ENCODE results near the gene SNRNP200.

The SNRNP200 gene

DNA sequence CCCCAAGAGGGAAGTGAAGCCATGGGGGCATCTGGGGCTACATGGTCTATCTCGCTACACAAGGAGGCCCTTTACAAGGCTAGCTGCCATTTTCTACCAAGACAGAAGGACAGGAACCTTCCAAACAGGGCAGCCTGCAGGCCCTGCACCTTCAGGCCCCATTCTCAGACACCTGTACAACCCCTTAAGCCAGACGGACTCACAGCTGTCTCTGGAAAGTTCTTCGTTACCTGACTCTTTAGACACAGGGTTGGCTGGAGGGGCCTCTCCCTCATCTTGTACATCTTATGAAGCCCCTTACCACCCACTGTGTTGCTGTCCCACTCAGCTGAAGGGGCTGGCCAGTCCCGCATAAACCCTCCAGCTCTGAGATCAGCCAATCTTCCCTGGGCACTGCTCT, 56.7 kb downstream of the SNRNP200 start:
- no peak for DNase-seq

DNA sequence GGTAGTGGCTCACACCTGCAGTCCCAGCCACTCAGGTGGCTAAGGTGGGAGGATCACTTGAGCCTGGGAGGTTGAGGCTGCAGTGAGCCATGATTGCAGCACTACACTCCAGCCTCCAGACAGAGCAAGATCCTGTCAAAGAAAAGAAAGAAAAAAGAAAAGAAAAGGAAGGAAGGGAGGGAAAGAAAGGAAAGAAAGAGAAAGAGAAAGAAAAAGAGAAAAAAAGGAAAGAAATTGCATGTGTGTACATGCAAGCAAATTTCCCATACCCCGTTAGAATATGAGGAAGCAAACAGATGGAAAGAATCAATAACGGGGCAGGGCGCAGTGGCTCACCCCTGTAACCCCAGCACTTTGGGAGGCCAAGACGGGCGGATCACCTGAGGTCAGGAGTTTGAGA, 57.5 kb downstream of the SNRNP200 start:
- DNase-seq: no peak

DNA sequence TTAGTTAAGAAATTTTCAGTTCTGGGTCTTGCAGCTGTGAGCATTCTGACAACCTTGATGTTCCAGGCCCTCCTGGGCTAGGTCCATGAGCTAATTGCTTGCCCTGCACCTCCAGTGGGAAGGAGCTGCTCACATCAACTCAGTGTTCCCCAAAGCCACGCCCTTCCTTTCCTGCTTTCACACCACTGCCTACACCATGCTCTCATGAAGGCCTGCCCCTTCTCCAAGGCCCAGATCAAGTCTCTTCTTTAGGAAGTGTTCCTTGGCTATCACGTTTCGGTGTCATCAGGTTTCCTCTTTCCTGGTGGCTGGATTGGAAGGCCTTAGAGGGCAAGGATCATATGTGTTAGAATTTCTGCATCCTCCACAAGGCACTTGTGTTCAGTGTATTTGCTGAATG, 58.3 kb downstream of the SNRNP200 start:
- DNase-seq: no peak

DNA sequence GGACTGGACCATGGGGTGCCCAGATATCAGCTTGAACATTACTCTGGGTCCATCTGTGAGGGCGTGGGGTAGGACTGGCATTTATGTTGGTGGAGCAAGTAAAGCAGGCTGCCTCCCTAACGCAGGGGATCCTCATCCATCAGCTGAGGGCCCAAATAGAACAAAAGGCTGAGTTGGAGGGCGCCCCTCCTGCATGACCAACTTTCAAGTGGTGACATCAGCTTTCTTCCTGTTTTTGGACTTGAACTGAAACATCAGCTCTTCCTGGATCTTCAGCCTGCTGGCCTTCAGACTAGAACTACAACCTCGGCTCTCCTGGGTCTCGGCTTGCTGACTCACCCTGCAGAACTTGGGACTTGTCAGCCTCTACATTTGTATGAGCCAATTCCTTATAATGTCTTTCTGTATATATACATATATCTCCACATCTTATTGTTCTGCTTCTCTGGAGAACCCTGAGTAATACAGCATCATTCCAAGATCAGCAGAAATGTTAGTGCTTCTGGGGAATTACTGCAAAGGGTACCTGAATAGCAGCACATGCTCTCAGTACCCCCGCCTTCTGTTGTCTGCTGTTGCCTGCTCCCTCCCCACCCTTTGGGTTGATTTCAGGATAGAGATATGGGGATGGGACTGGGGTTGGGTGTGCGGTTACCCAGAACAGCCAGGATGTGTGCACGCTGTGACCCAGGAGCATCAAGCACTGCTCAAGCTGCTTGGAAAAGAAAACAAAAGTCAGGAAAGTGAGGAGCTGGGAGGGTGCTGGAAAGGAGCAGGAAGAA, 59.5 kb downstream of the SNRNP200 start:
- no peak for DNase-seq

DNA sequence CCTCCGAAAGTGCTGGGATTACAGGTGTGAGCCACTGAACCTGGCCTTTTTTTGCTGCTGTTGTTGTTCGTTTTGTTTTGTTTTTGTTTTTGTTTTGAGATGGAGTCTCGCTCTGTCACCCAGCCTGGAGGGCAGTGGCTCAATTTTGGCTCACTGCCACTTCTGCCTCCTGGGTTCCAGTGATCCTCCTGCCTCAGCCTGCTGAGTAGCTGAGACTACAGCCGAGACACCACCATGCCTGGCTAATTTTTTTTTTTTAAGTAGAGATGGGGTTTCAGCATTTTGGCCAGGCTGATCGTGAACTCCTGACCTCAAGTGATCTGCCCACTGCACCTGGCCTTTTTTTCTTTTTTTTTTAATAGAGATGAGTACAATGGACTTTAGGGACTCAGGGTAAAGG, 61.5 kb downstream of the SNRNP200 start:
- DNase-seq: no peak

DNA sequence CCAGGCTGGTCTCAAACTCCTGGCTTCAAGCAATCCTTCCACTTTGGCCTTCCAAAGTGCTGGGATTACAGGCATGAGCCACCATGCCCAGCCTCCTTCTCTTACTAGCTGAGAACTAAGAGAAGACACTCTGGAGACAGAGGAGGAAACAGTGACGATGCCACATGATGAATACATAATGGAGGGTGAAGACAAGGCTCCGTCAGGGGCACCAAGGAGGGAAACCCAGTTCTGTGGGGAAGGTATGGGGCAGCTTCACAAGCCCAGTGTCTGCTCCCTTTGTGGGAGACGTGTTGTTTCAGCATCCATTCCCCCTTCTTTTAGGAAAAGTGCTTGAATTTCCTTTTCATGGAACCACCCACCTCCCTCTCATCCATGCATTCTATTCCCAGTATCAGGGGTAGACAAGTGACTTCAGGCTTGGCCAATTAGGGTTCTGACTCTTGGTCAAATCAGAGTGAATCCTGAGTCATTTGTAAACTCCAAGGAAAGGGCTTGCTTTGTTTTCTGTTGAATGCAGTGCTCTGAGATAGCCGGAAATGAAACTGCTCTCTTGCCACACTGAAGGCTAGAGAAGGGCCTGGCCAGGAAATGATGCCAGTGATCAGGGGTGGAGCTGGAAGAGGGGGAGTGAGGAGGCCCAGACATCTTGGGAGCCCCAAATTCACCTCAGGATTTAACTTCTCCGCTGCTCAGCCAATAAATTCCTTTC, 63.3 kb downstream of the SNRNP200 start:
- peak in 3 of 4 experiments; percentile 7 to 28 (median 13) for DNase-seq

DNA sequence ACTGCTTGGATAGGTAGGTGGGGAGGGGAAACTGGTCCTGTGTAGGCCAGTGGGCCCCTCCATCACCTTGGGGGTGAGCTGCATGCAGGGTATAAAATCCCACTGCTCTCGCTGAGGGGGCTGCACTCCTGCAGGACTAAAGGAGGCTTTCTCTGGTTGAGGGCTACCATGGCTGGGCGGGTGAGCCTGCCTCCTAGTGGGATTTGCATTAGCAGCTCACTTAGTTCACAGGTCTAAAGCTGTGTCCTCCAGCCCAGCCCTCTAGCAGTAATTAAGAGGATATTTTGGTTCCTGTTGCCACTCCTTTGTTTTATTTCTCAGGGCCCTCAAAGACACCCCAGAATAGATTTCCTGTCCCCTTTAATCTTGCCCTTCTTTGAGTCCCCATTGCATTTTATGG, 64.1 kb downstream of the SNRNP200 start:
- DNase-seq: no peak

DNA sequence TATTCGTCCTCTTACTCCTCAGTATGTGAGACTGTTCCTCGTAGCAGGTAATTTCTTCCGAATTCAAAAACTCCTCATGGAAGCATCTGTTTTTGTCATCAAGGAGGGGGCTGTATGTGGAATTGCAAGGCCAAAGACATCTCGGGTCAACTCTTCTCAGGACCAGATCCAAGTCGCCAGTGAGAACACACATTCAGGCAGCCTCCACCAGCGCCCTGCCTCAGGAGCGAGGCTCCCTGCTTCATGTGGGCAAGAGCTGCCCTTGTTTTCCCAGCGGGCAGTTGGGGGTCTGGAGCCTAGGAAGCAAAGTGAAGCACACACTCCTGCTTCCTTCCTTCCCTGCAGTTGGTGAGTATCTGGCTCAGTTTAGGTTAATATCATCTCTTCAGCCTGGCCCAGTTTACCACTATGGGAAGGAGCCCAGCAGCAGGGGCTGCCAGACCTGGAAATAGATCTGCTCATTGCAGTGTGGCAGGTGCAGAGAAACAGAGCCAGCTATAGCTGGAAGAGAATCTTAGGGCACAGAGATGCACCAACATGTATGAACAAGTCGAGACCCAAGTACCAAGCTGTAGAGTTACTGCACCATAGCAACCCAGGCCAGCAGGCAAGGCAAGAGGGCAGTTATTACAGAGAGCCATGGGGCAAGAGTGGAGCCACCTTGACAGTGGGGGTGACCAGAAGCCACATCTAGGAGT, 64.9 kb downstream of the SNRNP200 start:
- DNase-seq: no peak

DNA sequence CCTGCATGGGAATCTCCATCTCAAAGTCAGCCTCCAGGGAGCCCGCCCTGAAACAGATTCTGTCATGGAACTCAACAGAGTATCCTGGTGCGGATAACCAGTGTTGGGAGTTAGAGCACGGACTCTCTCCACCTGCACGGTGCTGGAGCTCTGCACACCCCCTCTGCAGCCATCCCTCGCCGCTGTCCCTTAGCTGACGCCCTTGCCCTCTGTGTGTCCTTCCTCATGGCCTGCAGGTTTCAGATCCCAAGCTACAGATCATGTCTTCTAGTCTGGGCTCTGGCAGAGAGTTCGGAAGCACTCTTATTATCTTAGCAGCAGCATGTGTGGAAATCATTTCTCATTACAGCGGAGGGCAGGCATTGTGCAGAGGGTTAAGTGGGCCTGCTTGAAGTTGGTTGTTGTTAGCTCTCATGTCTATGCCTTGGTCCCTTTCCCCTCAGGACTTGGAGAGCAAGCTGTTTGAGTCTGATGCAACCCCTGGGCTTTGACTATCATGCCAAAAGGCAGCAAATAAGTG, 65.5 kb downstream of the SNRNP200 start:
- no peak for DNase-seq

DNA sequence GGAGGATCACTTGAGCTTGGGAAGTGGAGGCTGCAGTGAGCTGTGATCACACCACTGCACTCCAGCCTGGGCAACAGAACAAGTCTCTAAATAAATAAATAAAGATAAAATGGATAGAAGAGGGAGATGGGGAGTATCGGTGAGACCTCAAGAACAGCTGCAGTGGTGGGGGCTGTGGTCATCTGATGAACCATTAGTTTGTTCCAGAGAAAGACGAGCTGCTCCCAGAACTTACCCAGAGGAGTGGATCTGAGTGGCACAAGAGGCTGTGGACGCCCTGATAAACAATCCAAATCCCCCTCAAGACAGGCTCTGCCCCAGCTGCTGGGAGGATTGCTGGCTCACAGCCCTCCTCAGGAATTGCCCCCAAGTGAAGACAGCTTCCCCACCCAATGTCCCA, 66.3 kb downstream of the SNRNP200 start:
- no peak for DNase-seq

DNA sequence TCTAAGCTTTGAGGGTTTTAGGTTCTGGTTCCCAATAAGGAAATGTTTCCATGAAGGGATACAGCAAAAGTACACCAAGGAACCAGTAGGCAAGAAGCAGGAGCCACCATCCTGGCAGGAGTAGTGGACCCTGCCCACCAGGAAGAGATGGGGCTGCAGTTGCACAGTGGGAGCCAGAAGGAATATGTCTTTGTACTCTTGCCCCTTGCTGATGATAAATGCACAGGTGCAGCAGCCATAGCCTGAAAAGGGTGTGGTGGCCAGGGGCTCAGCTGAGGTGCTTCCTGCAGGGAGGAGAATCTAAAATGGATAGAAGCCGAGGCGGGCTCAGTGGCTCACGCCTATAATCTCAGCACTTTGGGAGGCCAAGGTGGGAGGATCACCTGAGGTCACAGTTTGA, 67.1 kb downstream of the SNRNP200 start:
- no peak for DNase-seq

DNA sequence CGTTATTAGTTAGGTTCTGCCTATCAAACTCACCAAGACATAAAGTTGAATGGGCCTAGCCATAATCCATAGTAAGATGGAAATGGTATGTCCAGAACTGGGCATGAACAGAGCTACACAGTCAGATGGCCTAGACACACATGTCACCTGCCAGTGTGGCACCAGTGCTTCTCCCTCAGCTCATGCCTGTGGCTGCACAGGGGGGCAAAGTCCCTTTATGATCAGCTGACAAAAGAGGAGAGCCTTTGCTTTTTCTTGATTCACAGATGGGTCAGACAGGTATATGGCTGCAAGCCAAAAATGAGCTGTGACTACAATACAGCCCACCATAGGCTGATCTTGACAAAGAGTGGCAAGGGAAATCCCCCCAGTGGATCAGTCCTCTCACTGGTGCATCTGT, 68.5 kb downstream of the SNRNP200 start:
- no peak for DNase-seq

DNA sequence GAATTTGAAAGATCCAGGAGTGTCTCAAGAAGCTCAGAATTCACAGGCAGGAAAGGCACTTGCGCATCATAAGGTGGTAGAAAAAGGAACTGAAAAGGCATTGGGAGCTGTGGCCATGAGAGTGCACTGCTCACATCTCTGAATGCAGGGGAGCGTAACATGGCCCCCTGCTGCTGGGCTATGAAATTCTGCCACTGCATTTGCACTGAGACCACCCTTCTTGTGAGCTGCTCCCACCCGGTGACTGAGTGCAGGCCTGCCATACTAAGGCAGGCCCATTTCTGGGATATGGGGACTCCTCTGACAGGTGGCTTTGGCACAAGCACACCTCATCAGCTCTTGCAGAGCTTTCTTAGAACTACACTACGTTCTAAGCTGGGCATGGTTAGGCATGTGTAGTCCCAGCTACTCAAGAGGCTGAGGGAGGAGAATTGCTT, 71.4 kb downstream of the SNRNP200 start:
- no peak for DNase-seq

DNA sequence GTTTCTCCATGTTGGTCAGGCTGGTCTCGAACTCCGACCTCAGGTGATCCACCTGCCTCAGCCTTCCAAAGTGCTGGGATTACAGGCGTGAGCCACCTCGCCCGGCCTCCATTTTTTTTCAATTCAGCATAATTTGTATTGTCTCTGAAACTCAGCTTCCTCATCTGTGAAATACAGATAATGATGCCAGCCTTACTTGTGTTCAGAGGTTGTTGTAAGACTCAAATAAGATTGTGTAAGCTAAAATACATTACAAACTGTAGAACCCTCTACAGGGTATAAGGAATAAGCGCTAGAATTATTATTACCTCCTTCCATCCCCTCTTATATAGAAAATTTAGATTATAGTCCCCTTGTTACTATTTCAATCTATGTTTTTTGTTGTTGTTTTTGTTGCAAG, 71.9 kb downstream of the SNRNP200 start:
- DNase-seq: no peak

DNA sequence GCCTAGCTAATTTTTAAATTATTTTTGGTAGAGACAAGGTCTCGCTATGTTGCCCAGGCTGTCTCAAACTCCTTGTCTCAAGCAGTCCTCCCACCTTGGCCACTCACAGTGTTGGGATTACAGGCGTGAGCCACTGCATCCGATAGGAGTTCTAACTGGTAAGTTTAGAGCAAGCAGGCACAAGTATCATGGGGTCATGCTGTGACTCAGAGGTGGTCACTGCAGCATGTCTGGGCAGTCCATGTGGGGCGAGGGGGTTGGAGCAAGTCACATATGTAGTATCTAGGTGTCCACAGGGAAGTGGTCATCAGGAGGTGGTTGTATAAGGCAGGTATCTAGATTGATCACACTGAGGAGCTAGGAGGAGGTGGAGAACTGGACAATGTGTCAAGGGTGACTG, 74.0 kb downstream of the SNRNP200 start:
- no peak for DNase-seq

DNA sequence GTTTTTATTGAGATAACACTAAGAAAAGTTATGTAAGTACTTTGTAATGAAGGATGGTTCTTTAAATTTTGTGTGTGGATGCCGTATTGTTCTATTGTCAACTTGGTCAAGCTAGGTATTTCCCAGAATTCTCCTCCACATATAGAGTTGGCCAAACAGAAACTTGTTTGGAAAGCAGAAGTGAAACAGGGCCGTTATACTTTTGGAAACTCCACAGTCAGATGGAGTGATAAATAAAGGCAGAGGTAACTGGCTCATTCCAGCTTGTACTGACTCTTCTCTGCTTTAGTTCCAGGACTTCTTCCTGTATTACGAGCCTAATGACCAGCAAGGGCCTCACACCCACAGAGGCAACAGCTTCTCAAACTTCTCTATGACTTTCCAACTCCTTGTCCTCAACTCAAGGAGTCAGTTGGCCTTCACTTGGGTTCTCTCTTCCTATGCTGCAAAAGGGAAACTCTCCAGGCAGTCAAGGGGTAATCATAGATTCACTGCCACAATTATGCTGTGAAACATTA, 80.3 kb downstream of the SNRNP200 start:
- DNase-seq: no peak
